ENCODE results near the gene MYO1H. TPM values are rescaled to one million over a fixed set of nuclear protein-coding genes. Genes with fewer than 3 reads are reported as not detected.

The MYO1H gene
- total and polyA plus RNA-seq, 2 of the 8 experiments (the other 6 are each of a cell fraction or from before 2014, with no cell fraction given), result 0.03 TPM; not detected in 1

GRCh38 chr12:109345428-109345827 lies 2.3 kb upstream of the MYO1H start (continued):
- TF ChIP-seq TAF7 (optimal IDR thresholded peaks at IDR 0.05; ENCODE audit: borderline replicate concordance, low read depth, low read length) (no peak), HDAC2 (IDR thresholded peaks at IDR 0.05; ENCODE audit: borderline replicate concordance in 1 of 2, low read depth in 2 of 2, low read length in 2 of 2) (no peak), KDM5A (IDR thresholded peaks at IDR 0.05; ENCODE audit: low read length) (no peak)
